CD14-positive monocyte (primary cell): ENCODE measurements around the gene SRSF6. TPM values are rescaled to one million over a fixed set of nuclear protein-coding genes. Genes with fewer than 3 reads are reported as not detected.

Source experiments
- DNase-seq, 3 donors: peaks; one replicate each; pipeline ENCODE4 v3.0.0-alpha.2; 2011 to 2022
- H2AFZ ChIP-seq: 2 replicates; pipeline ENCODE4 v1.6.0; 2012; ENCODE audit warnings: mild to moderate bottlenecking, low read depth, low read length, inconsistent platforms; ENCODE audit not compliant: insufficient read depth, poor library complexity, severe bottlenecking
- H3K27ac ChIP-seq, 2 donors: 1 replicate in 1 of 2; 2 replicates in 1 of 2; pipeline ENCODE4 v1.5.1; 2012 to 2013; ENCODE audit warnings: low read length in 2 of 2, control low read depth in 1 of 2, inconsistent platforms in 1 of 2, low read depth in 1 of 2, mild to moderate bottlenecking in 1 of 2
- H3K27me3 ChIP-seq, 2 donors: one replicate each; pipeline versions ENCODE4 v1.6.0 to v1.6.1; 2011 to 2013; ENCODE audit warnings: low read length in 2 of 2; ENCODE audit not compliant: control insufficient read depth in 2 of 2, insufficient read depth in 2 of 2
- H3K36me3 ChIP-seq, 2 donors: replicated peaks in 1 of 2; 1 replicate in 1 of 2; 2 replicates in 1 of 2; pipeline versions ENCODE4 v1.5.1 to v1.6.1; 2012 to 2013; ENCODE audit warnings: low read length in 2 of 2, control low read depth in 1 of 2, inconsistent platforms in 1 of 2, mild to moderate bottlenecking in 1 of 2; ENCODE audit not compliant: insufficient read depth in 2 of 2, control insufficient read depth in 1 of 2
- H3K4me1 ChIP-seq, 2 donors: 1 replicate in 1 of 2; 2 replicates in 1 of 2; pipeline versions ENCODE4 v1.5.1 to v1.6.1; 2012 to 2013; ENCODE audit warnings: low read length in 2 of 2, control low read depth in 1 of 2, inconsistent platforms in 1 of 2, mild to moderate bottlenecking in 1 of 2, moderate library complexity in 1 of 2; ENCODE audit not compliant: insufficient read depth in 2 of 2, control insufficient read depth in 1 of 2
- H3K4me2 ChIP-seq: replicated peaks from 2 replicates; pipeline ENCODE3; 2012; ENCODE audit warnings: low read length, moderate library complexity, mild to moderate bottlenecking; ENCODE audit not compliant: poor library complexity, severe bottlenecking; ENCODE audit errors: extremely low read depth
- H3K4me3 ChIP-seq, 3 experiments: fragments of 200-600 bp in 1 of 3; sonication (generic) in 1 of 3; replicated peaks in 1 of 3; 1 replicate in 2 of 3; 2 replicates in 1 of 3; pipeline ENCODE4 v1.5.1; 2011 to 2013; ENCODE audit warnings: low read length in 3 of 3, mild to moderate bottlenecking in 3 of 3, control low read depth in 2 of 3, low read depth in 2 of 3, inconsistent platforms in 1 of 3, moderate library complexity in 1 of 3
- H3K79me2 ChIP-seq: 2 replicates; pipeline ENCODE4 v1.6.0; 2012; ENCODE audit warnings: mild to moderate bottlenecking, control low read depth, inconsistent platforms, low read length, moderate library complexity; ENCODE audit not compliant: insufficient read depth
- H3K9ac ChIP-seq: 2 replicates; pipeline ENCODE4 v1.6.0; 2017; ENCODE audit warnings: low read length, mild to moderate bottlenecking; ENCODE audit not compliant: insufficient read depth, poor library complexity, severe bottlenecking
- H3K9me3 ChIP-seq, 2 donors: replicated peaks in 1 of 2; 1 replicate in 1 of 2; 2 replicates in 1 of 2; pipeline versions ENCODE4 v1.5.1 to v1.6.1; 2012 to 2013; ENCODE audit warnings: low read length in 2 of 2, control low read depth in 1 of 2; ENCODE audit not compliant: control insufficient read depth in 1 of 2, insufficient read depth in 1 of 2
- H4K20me1 ChIP-seq: 2 replicates; pipeline ENCODE4 v1.6.0; 2012; ENCODE audit warnings: mild to moderate bottlenecking, low read length, control low read depth, moderate library complexity; ENCODE audit not compliant: insufficient read depth
- H3K27ac Mint-ChIP-seq, 7 donors: one replicate each; pipeline ENCODE4 v1.8.0; 2020; ENCODE audit warnings: mild to moderate bottlenecking in 7 of 7, mixed read lengths in 7 of 7, moderate library complexity in 6 of 7, inconsistent platforms in 2 of 7
- H3K27me3 Mint-ChIP-seq, 3 donors: one replicate each; pipeline ENCODE4 v1.8.0; 2021 to 2022; ENCODE audit warnings: low read depth in 3 of 3, mild to moderate bottlenecking in 3 of 3, mixed read lengths in 3 of 3, moderate library complexity in 3 of 3, inconsistent platforms in 1 of 3
- H3K36me3 Mint-ChIP-seq, 2 donors: one replicate each; pipeline ENCODE4 v1.8.0; 2020; ENCODE audit warnings: mixed read lengths in 2 of 2, inconsistent platforms in 1 of 2, mild to moderate bottlenecking in 1 of 2
- H3K4me1 Mint-ChIP-seq: one replicate; pipeline ENCODE4 v1.8.0; 2020; ENCODE audit warnings: mild to moderate bottlenecking, mixed read lengths
- H3K4me3 Mint-ChIP-seq, 2 donors: one replicate each; pipeline ENCODE4 v1.8.0; 2020; ENCODE audit warnings: mild to moderate bottlenecking in 2 of 2, mixed read lengths in 2 of 2, moderate library complexity in 1 of 2
- H3K9me3 Mint-ChIP-seq, 7 donors: one replicate each; pipeline ENCODE4 v1.8.0; 2020 to 2022; ENCODE audit warnings: mixed read lengths in 7 of 7, mild to moderate bottlenecking in 6 of 7, moderate library complexity in 6 of 7, inconsistent platforms in 2 of 7
- WGBS: methylation state at CpG from one replicate; pipeline ENCODE4 v1.1.5; 2013; ENCODE audit warnings: missing lambda C conversion rate; ENCODE audit not compliant: insufficient coverage; 5-methylcytosine and 5-hydroxymethylcytosine counted together
- intact Hi-C, 2 donors: fragments of 100-400 bp; cut with micrococcal nuclease; formaldehyde crosslinking; loops; one replicate each; pipeline versions ENCODE4 v1.15.0 to v1.15.1; 2023
- polyA plus RNA-seq, 3 donors: library from polyadenylated mRNA; depleted of rRNA in 1 of 3; unstranded in 2 of 3; stranded (reverse) in 1 of 3; fragments of 300-500 nt in 2 of 3; fragments of >200 nt in 1 of 3; fragmentation: Illumina TruSeq in 2 of 3; gene quantifications; 1 replicate in 2 of 3; 2 replicates in 1 of 3; pipeline ENCODE4 v1.2.3, GENCODE V29; 2012 to 2021
- TF ChIP-seq, protein P1 (sequence below): fragments of 200-600 bp; IDR thresholded peaks from one replicate; pipeline ENCODE4 v1.8.0; 2022; ENCODE audit warnings: antibody characterized with exemption, mild to moderate bottlenecking

SRSF6 gene
- polyA plus RNA-seq, 3 donors, result 37.3 to 162 (median 45.5) TPM

DNA sequence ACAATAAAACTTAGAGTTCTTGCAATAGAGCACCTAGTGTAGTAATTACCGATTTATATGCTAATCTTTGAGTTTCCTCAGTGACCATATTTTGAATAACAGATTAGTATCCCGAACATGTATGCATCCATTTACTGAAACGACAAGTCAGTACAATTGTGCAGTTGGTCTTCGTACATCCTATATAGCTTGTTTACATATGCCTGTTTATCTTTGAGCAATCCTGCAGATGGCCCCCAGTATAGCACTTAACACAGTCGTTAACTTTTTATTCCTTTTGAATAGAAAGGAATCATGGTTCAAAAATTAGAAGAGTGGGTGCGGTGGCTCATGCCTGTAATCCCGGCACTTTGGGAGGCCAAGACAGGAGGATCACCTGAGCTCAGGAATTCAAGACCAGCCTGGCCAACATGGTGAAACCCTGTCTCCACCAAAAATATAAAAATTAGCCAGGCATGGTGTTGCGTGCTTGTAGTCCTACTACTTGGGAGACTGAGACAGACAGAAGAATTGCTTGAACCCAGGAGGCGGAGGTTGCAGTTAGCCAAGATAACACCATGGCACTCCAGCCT, 6.6 kb downstream of the SRSF6 start:
- no peak for DNase-seq
- H3K27me3 ChIP-seq, result no peaks in the 10 kb centered on the region
- no peak overlapping the region for H2AFZ ChIP-seq
- H3K9me3 ChIP-seq, result no peaks in the 10 kb centered on the region
- TF ChIP-seq, protein P1, sequence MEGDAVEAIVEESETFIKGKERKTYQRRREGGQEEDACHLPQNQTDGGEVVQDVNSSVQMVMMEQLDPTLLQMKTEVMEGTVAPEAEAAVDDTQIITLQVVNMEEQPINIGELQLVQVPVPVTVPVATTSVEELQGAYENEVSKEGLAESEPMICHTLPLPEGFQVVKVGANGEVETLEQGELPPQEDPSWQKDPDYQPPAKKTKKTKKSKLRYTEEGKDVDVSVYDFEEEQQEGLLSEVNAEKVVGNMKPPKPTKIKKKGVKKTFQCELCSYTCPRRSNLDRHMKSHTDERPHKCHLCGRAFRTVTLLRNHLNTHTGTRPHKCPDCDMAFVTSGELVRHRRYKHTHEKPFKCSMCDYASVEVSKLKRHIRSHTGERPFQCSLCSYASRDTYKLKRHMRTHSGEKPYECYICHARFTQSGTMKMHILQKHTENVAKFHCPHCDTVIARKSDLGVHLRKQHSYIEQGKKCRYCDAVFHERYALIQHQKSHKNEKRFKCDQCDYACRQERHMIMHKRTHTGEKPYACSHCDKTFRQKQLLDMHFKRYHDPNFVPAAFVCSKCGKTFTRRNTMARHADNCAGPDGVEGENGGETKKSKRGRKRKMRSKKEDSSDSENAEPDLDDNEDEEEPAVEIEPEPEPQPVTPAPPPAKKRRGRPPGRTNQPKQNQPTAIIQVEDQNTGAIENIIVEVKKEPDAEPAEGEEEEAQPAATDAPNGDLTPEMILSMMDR, result no peak
- Mint-ChIP-seq H3K27me3 (peaks cover 0 to 3% (median 2%) of the 10 kb centered on the region in 3 donors), H3K36me3 (peaks cover 80 to 98% of the 10 kb centered on the region in 2 donors), H3K9me3 (no peaks in the 10 kb centered on the region), H3K27ac (peak overlapping the region in 1 of 7 donors; percentile 1), H3K4me3 (no peak overlapping the region), H3K4me1 (peaks cover 10% of the 10 kb centered on the region)
- H3K4me1 ChIP-seq, result peaks cover under 1 to 4% of the 10 kb centered on the region in 2 donors
- WGBS, result 100% methylated on average over 5 of the region's 9 CpGs
- peaks cover 78 to 99% of the 10 kb centered on the region in 2 donors for H3K36me3 ChIP-seq
- peaks cover 100% of the 10 kb centered on the region for H4K20me1 ChIP-seq
- intact Hi-C loops, result loop anchor here in 1 of 2 donors (10.0 kb wide), 1 partner anchor 840 kb away; no protein-coding TSS in a partner anchor
- H3K27ac ChIP-seq, result no peak overlapping the region
- H3K4me2 ChIP-seq, result no peak overlapping the region
- peaks cover 52% of the 10 kb centered on the region for H3K79me2 ChIP-seq
- no peak overlapping the region for H3K9ac ChIP-seq
- H3K4me3 ChIP-seq, result no peak overlapping the region

DNA sequence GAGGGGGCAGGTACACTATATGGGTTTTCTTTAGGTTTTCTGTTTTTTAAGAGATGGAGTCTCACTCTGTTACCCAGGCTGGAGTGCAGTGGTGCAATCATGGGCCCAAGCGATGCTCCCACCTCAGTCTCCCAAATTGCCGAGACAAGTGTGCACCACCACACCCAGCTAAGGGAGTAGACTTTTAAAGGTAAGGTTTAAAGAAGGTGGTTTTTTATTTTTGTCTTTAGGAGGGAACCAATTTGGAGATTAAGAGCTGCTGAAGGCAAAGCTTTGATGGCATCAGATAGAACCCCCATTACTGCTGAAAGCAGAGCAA, 7.9 kb downstream of the SRSF6 start:
- H3K4me3 Mint-ChIP-seq, result no peak overlapping the region
- H3K4me1 Mint-ChIP-seq, result peaks cover 18% of the 10 kb centered on the region
- Histone ChIP-seq H3K9ac (no peak overlapping the region), H2AFZ (no peak overlapping the region), H3K27me3 (no peaks in the 10 kb centered on the region), H3K4me1 (no peaks in the 10 kb centered on the region), H3K9me3 (no peaks in the 10 kb centered on the region), H3K4me2 (no peak overlapping the region), H3K79me2 (peaks cover 39% of the 10 kb centered on the region), H3K36me3 (peaks cover 65 to 88% of the 10 kb centered on the region in 2 donors), H4K20me1 (peaks cover 100% of the 10 kb centered on the region), H3K4me3 (no peak overlapping the region), H3K27ac (no peak overlapping the region)
- no peaks in the 10 kb centered on the region for H3K9me3 Mint-ChIP-seq
- H3K27me3 Mint-ChIP-seq, result peaks cover 0 to 3% (median 2%) of the 10 kb centered on the region in 3 donors
- H3K36me3 Mint-ChIP-seq, result peaks cover 76 to 91% of the 10 kb centered on the region in 2 donors
- WGBS, result no CpG with 5 or more reads among the region's 2 CpGs
- H3K27ac Mint-ChIP-seq, result no peak overlapping the region
- intact Hi-C loops, result loop anchor here in 1 of 2 donors (10.0 kb wide), 1 partner anchor 839 kb away; no protein-coding TSS in a partner anchor
- TF ChIP-seq, protein P1, result no peak
- DNase-seq, result no peak
